GM13977 (cell line): Measurements from ENCODE around the gene CHN2.

ENCODE experiments used
- DNase-seq: peaks from one replicate; pipeline ENCODE4 v3.0.0; 2012; ENCODE audit warnings: low spot score
- in situ Hi-C: fragments of 300-500 bp; cut with MboI; formaldehyde crosslinking; loops from one replicate; pipeline ENCODE4 v1.12.0; 2022; ENCODE audit warnings: low sequenced_read_pairs, low pct_unique_long_range_greater_than_20kb, mixed read lengths, inconsistent platforms; ENCODE audit not compliant: unreplicated experiment
- TF ChIP-seq, protein P1 (sequence below): IDR thresholded peaks from 2 replicates; pipeline ENCODE4 v1.5.1; 2012; ENCODE audit warnings: mild to moderate bottlenecking, control low read depth; ENCODE audit not compliant: insufficient read depth; ENCODE audit errors: extremely low read depth, missing control alignments

Gene CHN2

GRCh38 chr7:29478226-29478625, 283.7 kb downstream of the CHN2 start:
- TF ChIP-seq, protein P1, sequence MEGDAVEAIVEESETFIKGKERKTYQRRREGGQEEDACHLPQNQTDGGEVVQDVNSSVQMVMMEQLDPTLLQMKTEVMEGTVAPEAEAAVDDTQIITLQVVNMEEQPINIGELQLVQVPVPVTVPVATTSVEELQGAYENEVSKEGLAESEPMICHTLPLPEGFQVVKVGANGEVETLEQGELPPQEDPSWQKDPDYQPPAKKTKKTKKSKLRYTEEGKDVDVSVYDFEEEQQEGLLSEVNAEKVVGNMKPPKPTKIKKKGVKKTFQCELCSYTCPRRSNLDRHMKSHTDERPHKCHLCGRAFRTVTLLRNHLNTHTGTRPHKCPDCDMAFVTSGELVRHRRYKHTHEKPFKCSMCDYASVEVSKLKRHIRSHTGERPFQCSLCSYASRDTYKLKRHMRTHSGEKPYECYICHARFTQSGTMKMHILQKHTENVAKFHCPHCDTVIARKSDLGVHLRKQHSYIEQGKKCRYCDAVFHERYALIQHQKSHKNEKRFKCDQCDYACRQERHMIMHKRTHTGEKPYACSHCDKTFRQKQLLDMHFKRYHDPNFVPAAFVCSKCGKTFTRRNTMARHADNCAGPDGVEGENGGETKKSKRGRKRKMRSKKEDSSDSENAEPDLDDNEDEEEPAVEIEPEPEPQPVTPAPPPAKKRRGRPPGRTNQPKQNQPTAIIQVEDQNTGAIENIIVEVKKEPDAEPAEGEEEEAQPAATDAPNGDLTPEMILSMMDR, result no peak
- in situ Hi-C loops, result no loop called here
- no peak for DNase-seq

GRCh38 chr7:29478687-29479240, 284.2 kb downstream of the CHN2 start:
- TF ChIP-seq, protein P1, result no peak
- no peak for DNase-seq
- in situ Hi-C loops, result no loop called here

GRCh38 chr7:29479301-29480200, 285.0 kb downstream of the CHN2 start:
- TF ChIP-seq, protein P1, result no peak
- DNase-seq, result no peak
- in situ Hi-C loops, result no loop called here

DNA sequence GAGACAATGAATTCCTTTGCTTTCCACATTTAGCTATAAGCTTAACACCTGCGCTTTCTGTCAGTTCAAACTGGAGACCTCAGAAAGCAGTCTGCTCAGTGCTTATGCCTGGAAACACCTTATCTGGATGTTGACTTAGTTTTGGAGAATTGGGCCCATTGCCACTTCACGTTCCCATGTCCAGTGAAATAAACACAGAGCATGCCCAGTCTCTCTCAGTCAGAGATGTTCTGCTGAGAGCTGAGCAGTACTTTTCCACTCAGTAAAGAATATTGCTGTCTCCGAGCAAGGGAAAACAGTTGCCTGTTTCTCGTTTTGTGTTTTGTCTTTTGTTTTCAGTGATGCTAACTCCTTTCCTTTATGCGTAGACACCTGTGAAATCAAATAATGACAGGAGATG, 285.9 kb downstream of the CHN2 start:
- TF ChIP-seq, protein P1, result no peak
- in situ Hi-C loops, result no loop called here
- no peak for DNase-seq

DNA sequence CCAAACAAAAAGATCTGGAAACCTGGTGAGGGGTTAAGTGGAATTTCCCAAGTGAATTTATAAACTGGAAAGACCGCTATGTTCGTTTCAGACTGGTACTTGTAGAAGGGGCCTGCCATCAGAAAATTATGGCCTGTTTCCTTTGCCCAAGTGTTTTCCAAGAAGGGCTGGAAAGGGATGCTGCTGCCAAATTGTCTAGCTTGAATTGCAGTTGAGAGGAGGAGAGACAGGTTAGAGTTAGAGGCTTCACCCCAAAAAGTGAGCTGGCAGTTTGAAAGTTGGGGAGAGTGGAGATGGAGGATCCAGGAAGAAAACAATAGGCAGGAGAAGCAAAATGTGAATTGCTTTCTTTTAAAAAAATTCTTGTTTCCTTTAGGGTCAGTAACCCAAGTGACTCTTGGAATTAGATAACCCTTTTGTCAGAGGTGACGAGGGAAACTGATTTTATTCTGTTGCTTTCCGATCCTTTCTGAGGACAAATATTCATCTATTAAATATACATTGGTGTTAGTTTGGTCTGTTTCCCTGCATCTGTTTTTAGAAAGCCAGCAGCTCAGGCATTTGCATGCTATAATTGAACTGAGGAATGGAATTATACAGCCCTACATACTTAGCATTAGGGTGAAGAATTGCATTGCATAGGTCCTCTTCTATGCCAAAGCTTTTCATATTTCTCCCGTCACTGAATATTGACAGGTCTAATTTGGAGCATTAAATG, 286.5 kb downstream of the CHN2 start:
- in situ Hi-C loops, result no loop called here
- TF ChIP-seq, protein P1, result no peak
- no peak for DNase-seq

DNA sequence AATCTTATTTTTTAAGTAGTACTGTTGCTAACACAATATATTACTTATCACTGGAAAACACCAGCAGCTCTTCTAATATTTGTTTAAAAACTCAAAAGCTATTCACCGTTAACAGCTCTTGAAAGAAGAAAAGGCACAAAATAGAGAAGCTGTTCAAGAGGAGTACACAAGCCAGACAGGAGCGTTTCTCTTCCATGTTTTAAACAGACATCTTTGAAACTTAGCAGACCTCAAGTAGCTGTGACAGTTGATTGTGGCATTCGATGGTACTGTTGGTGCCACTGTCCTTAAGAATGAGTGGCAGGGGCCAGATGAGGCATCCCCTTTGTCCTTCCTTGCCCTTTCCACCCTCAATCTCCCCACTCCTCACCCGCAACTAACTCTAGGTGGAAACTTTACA, 287.5 kb downstream of the CHN2 start:
- TF ChIP-seq, protein P1, result no peak
- no peak for DNase-seq
- in situ Hi-C loops, result no loop called here
